H1 (cell line): ENCODE measurements around the gene CPSF7. TPM values are rescaled to one million over a fixed set of nuclear protein-coding genes. Genes with fewer than 3 reads are reported as not detected.

Experiments
- CTCF ChIA-PET: fragments of 300-600 bp; sonication (Branson Sonifier 250); formaldehyde crosslinking; loops from one replicate; lab custom pipeline; 2021; ENCODE audit not compliant: partially characterized antibody; lab: Charles Lee
- POLR2A ChIA-PET: fragments of 300-600 bp; sonication (Branson Sonifier 250); formaldehyde crosslinking; loops from one replicate; lab custom pipeline; 2021; ENCODE audit warnings: inconsistent platforms; ENCODE audit not compliant: partially characterized antibody; lab: Charles Lee
- DNase-seq, 2 experiments: peaks; one replicate each; pipeline versions ENCODE4 v3.0.0 to v3.0.0-alpha.2; 2010 to 2022; ENCODE audit warnings: low spot score in 2 of 2, low read depth in 1 of 2, mixed read lengths in 1 of 2
- FAIRE-seq: peaks from 2 replicates; lab custom pipeline; 2011; peaks lifted over from hg19 to GRCh38; lab: Jason Lieb, UNC
- H2AFZ ChIP-seq: 2 replicates; pipeline ENCODE4 v1.8.1; 2012; ENCODE audit warnings: low read length, inconsistent platforms
- H2AK5ac ChIP-seq: 2 replicates; pipeline ENCODE4 v1.6.1; 2013; ENCODE audit warnings: low read depth, low read length
- H2BK120ac ChIP-seq: replicated peaks from 2 replicates; pipeline ENCODE3; 2013; ENCODE audit warnings: low read depth, low read length, inconsistent platforms
- H2BK12ac ChIP-seq: 2 replicates; pipeline ENCODE4 v1.6.1; 2013; ENCODE audit warnings: low read depth, low read length
- H2BK15ac ChIP-seq: 2 replicates; pipeline ENCODE4 v1.6.1; 2013; ENCODE audit warnings: low read length
- H2BK20ac ChIP-seq: 2 replicates; pipeline ENCODE4 v1.6.1; 2013; ENCODE audit warnings: low read length
- H2BK5ac ChIP-seq: 2 replicates; pipeline ENCODE4 v1.6.1; 2013; ENCODE audit warnings: low read depth, low read length
- H3K14ac ChIP-seq: 2 replicates; pipeline ENCODE4 v1.6.1; 2013; ENCODE audit warnings: inconsistent platforms; ENCODE audit not compliant: insufficient read length
- H3K18ac ChIP-seq: 2 replicates; pipeline ENCODE4 v1.6.1; 2013; ENCODE audit warnings: low read length; ENCODE audit errors: extremely low read depth
- H3K23ac ChIP-seq: 2 replicates; pipeline ENCODE4 v1.6.1; 2013; ENCODE audit warnings: inconsistent platforms; ENCODE audit not compliant: insufficient read length
- H3K23me2 ChIP-seq: 2 replicates; pipeline ENCODE4 v1.6.1; 2013; ENCODE audit warnings: low read depth, low read length
- H3K27ac ChIP-seq: 2 replicates; pipeline ENCODE4 v1.6.1; 2011; ENCODE audit warnings: low read depth, low read length, inconsistent platforms
- H3K27me3 ChIP-seq, 4 experiments: replicated peaks in 1 of 4; 1 replicate in 1 of 4; 2 replicates in 3 of 4; pipeline versions ENCODE4 v1.6.1 to v1.8.1; 2011 to 2013; ENCODE audit warnings: low read length in 3 of 4, mild to moderate bottlenecking in 3 of 4, inconsistent platforms in 2 of 4, mixed read lengths in 2 of 4, moderate library complexity in 1 of 4; ENCODE audit not compliant: control insufficient read depth in 3 of 4, insufficient read depth in 3 of 4; ENCODE audit errors: extremely low read depth in 1 of 4
- H3K36me3 ChIP-seq, 4 experiments: 2 replicates each; pipeline versions ENCODE4 v1.6.1 to v1.8.1; 2011 to 2013; ENCODE audit warnings: mild to moderate bottlenecking in 4 of 4, low read length in 3 of 4, moderate library complexity in 2 of 4, control low read depth in 1 of 4, inconsistent platforms in 1 of 4; ENCODE audit not compliant: insufficient read depth in 4 of 4, control insufficient read depth in 2 of 4
- H3K4ac ChIP-seq: replicated peaks from 2 replicates; pipeline ENCODE3; 2013; ENCODE audit warnings: low read length, low read depth, mixed read lengths, inconsistent platforms; ENCODE audit not compliant: insufficient read length
- H3K4me1 ChIP-seq, 4 experiments: replicated peaks in 1 of 4; 1 replicate in 1 of 4; 2 replicates in 3 of 4; pipeline versions ENCODE4 v1.6.1 to v1.8.1; 2011 to 2013; ENCODE audit warnings: low read length in 3 of 4, inconsistent platforms in 2 of 4, mixed read lengths in 1 of 4; ENCODE audit not compliant: insufficient read depth in 4 of 4, control insufficient read depth in 3 of 4
- H3K4me2 ChIP-seq, 2 experiments: 2 replicates each; pipeline versions ENCODE4 v1.6.1 to v1.8.1; 2011 to 2013; ENCODE audit warnings: low read depth in 2 of 2, low read length in 2 of 2, control low read depth in 1 of 2, inconsistent platforms in 1 of 2, mild to moderate bottlenecking in 1 of 2; ENCODE audit not compliant: insufficient read depth in 1 of 2
- H3K4me3 ChIP-seq, 4 experiments: fragments of 200-600, 300-600 bp in 1 of 4; sonication (generic), shearing (Covaris generic), sonication (Bioruptor Twin) in 1 of 4; 2 replicates each; pipeline versions ENCODE4 v1.5.1 to v1.8.1; 2011 to 2016; ENCODE audit warnings: low read length in 4 of 4, low read depth in 3 of 4, control low read depth in 2 of 4, inconsistent platforms in 2 of 4, mild to moderate bottlenecking in 2 of 4, mixed read lengths in 1 of 4, moderate library complexity in 1 of 4; ENCODE audit not compliant: insufficient read depth in 2 of 4; ENCODE audit errors: extremely low read depth in 1 of 4
- H3K56ac ChIP-seq: replicated peaks from 2 replicates; pipeline ENCODE3; 2013; ENCODE audit warnings: low read depth, mild to moderate bottlenecking, mixed read lengths, low read length, inconsistent platforms; ENCODE audit not compliant: insufficient read length
- H3K79me1 ChIP-seq: 2 replicates; pipeline ENCODE4 v1.6.1; 2013; ENCODE audit warnings: low read depth, low read length, control low read depth
- H3K79me2 ChIP-seq, 2 experiments: 2 replicates each; pipeline versions ENCODE4 v1.6.1 to v1.8.1; 2012 to 2013; ENCODE audit warnings: low read length in 2 of 2, mild to moderate bottlenecking in 2 of 2, inconsistent platforms in 1 of 2; ENCODE audit not compliant: insufficient read depth in 2 of 2, control insufficient read depth in 1 of 2
- H3K9ac ChIP-seq, 4 experiments: replicated peaks in 1 of 4; 1 replicate in 1 of 4; 2 replicates in 3 of 4; pipeline versions ENCODE4 v1.6.1 to v1.8.1; 2011 to 2013; ENCODE audit warnings: low read depth in 3 of 4, low read length in 3 of 4, control low read depth in 2 of 4, mild to moderate bottlenecking in 2 of 4, moderate library complexity in 2 of 4, inconsistent platforms in 1 of 4; ENCODE audit errors: extremely low read depth in 1 of 4
- H3K9me3 ChIP-seq, 2 experiments: 2 replicates each; pipeline versions ENCODE4 v1.6.1 to v1.8.1; 2012 to 2013; ENCODE audit warnings: mild to moderate bottlenecking in 2 of 2, moderate library complexity in 2 of 2, control low read depth in 1 of 2, inconsistent platforms in 1 of 2, low read depth in 1 of 2, low read length in 1 of 2, mixed read lengths in 1 of 2; ENCODE audit not compliant: insufficient read depth in 2 of 2
- H4K20me1 ChIP-seq, 2 experiments: replicated peaks in 1 of 2; 2 replicates each; pipeline versions ENCODE3 to v1.8.1; 2011 to 2013; ENCODE audit warnings: inconsistent platforms in 2 of 2, low read length in 2 of 2, mild to moderate bottlenecking in 1 of 2; ENCODE audit not compliant: insufficient read depth in 2 of 2, control insufficient read depth in 1 of 2
- H4K5ac ChIP-seq: 2 replicates; pipeline ENCODE4 v1.6.1; 2013; ENCODE audit warnings: low read length, low read depth, mixed read lengths, inconsistent platforms; ENCODE audit not compliant: insufficient read length
- H4K8ac ChIP-seq: 2 replicates; pipeline ENCODE4 v1.8.0; 2013; ENCODE audit warnings: mild to moderate bottlenecking, moderate library complexity, low read length, inconsistent platforms; ENCODE audit not compliant: insufficient read depth; ENCODE audit errors: extremely low read depth
- H4K91ac ChIP-seq: replicated peaks from 2 replicates; pipeline ENCODE3; 2013; ENCODE audit warnings: low read length, mixed read lengths, inconsistent platforms; ENCODE audit not compliant: insufficient read length
- BACH1 ChIP-seq: IDR thresholded peaks from 2 replicates; pipeline ENCODE4 v1.6.1; 2012; ENCODE audit warnings: low read length, improper control_type of control experiment
- CBX8 ChIP-seq: fragments of 300-800, 300-1000 bp; sonication (generic); IDR thresholded peaks from 2 replicates; pipeline ENCODE4 v1.7.1; 2016; ENCODE audit warnings: low read depth, low read length, borderline replicate concordance
- CTCF ChIP-seq, 3 experiments: IDR thresholded peaks; 1 replicate in 2 of 3; 2 replicates in 1 of 3; pipeline versions ENCODE4 v1.5.1 to v1.6.1; 2011; ENCODE audit warnings: low read length in 3 of 3, mild to moderate bottlenecking in 3 of 3, inconsistent platforms in 2 of 3, low read depth in 1 of 3, moderate library complexity in 1 of 3; ENCODE audit not compliant: insufficient read depth in 1 of 3; ENCODE audit errors: control extremely low read depth in 1 of 3
- JUN ChIP-seq: IDR thresholded peaks from 2 replicates; pipeline ENCODE4 v1.6.1; 2011; ENCODE audit warnings: low read depth, mild to moderate bottlenecking, improper control_type of control experiment, low read length
- KDM4A ChIP-seq: IDR thresholded peaks from one replicate; pipeline ENCODE4 v1.7.1; 2012; ENCODE audit warnings: low read depth, mild to moderate bottlenecking, moderate library complexity, low read length, inconsistent platforms; ENCODE audit not compliant: severe bottlenecking
- RNF2 ChIP-seq: fragments of 200-900, 300-1000 bp; sonication (generic); IDR thresholded peaks from 2 replicates; pipeline ENCODE4 v1.7.1; 2016; ENCODE audit warnings: borderline replicate concordance, low read depth, mild to moderate bottlenecking, antibody characterized with exemption, low read length; ENCODE audit not compliant: poor library complexity, severe bottlenecking; ENCODE audit errors: missing control alignments
- WGBS, 2 experiments: shearing (Covaris generic) in 1 of 2; methylation state at CpG; one replicate each; pipeline versions ENCODE4 v1.1.6 to v1.1.7; 2013 to 2015; ENCODE audit warnings: low lambda C conversion rate in 2 of 2, mixed read lengths in 2 of 2, inconsistent platforms in 1 of 2, low coverage in 1 of 2, missing lambda C conversion rate in 1 of 2; ENCODE audit not compliant: insufficient replicate concordance in 2 of 2, insufficient coverage in 1 of 2, insufficient read length in 1 of 2; ENCODE audit errors: extremely low coverage in 1 of 2, missing lambda C conversion rate in 1 of 2; 5-methylcytosine and 5-hydroxymethylcytosine counted together
- polyA plus RNA-seq, 7 experiments: library from polyadenylated mRNA; depleted of rRNA in 3 of 7; stranded (reverse) in 5 of 7; unstranded in 2 of 7; fragments of >200 nt in 5 of 7; fragments of 200-250 nt in 2 of 7; gene quantifications; 1 replicate in 5 of 7; 2 replicates in 1 of 7; 4 replicates in 1 of 7; pipeline versions ENCODE4 v1.2.1 to v1.2.3, GENCODE V29; 2011 to 2013; ENCODE audit warnings: missing spikeins in 2 of 7, mixed read lengths in 2 of 7
- total RNA-seq: library from RNA; stranded (reverse); fragmentation: NEBNext Ultra II Directional; extraction: Animal tissue kit (Norgen Biotek cat#: 25700); gene quantifications from 2 replicates; pipeline ENCODE4 v1.2.1, GENCODE V29; 2021

Gene CPSF7
- total and polyA plus RNA-seq, 2 of the 8 experiments (the other 6 are each of a cell fraction or from before 2014, with no cell fraction given): 95.9 to 122 TPM

GRCh38 chr11:61422226-61422625, 7.5 kb downstream of the CPSF7 start:
- Histone ChIP-seq H3K79me1 (peaks cover 12% of the 10 kb centered on the region), H2BK15ac (no peak overlapping the region), H2BK5ac (no peak overlapping the region), H4K8ac (no peak overlapping the region), H3K36me3 (peaks cover 47 to 90% (median 75%) of the 10 kb centered on the region in 4 experiments), H4K20me1 (peaks cover 8 to 16% of the 10 kb centered on the region in 2 experiments), H3K27ac (no peak overlapping the region), H3K14ac (no peak overlapping the region), H2BK20ac (no peak overlapping the region), H3K4me1 (no peaks in the 10 kb centered on the region), H3K27me3 (no peaks in the 10 kb centered on the region), H4K91ac (no peak overlapping the region), H3K79me2 (peaks cover 4 to 69% of the 10 kb centered on the region in 2 experiments; a peak in 3 of 4 replicates), H2BK12ac (no peak overlapping the region), H2BK120ac (no peak overlapping the region), H2AK5ac (no peak overlapping the region), H3K9me3 (no peaks in the 10 kb centered on the region), H3K4me2 (no peak overlapping the region), H4K5ac (no peak overlapping the region)
- ChIA-PET CTCF (interaction anchor here (0.7 to 1.4 kb wide), 3 partner anchors 37 to 205 kb away, joined by 3 to 5 read pairs (median 3); no protein-coding TSS in a partner anchor), POLR2A (interaction anchor here (0.6 to 5.3 kb wide), 6 partner anchors 9 to 143 kb away, joined by 3 to 27 read pairs (median 4); no protein-coding TSS in a partner anchor)
- no peak for DNase-seq
- WGBS, 2 experiments: 92% methylated on average over 3 of the region's 3 CpGs; no CpG with 5 or more reads in 1 of the 2 experiments
- no peak for TF ChIP-seq BACH1
- no peak for TF ChIP-seq RNF2
- TF ChIP-seq JUN: no peak
- no peak for TF ChIP-seq KDM4A
- TF ChIP-seq CTCF (IDR thresholded peaks at IDR 0.05; ENCODE audit: control extremely low read depth in 1 of 3, insufficient read depth in 1 of 3, low read depth in 1 of 3, low read length in 3 of 3): no peak
- no peak for TF ChIP-seq CBX8
- TF ChIP-seq, all 59 proteins: peak for 0
- no peaks in the 10 kb centered on the region for H3K23me2 ChIP-seq
- H3K9ac ChIP-seq: no peak overlapping the region
- H3K4me3 ChIP-seq: no peak overlapping the region
- no peak overlapping the region for H3K4ac ChIP-seq
- FAIRE-seq: no peak
- no peak overlapping the region for H3K18ac ChIP-seq
- H3K56ac ChIP-seq: no peak overlapping the region
- H2AFZ ChIP-seq: no peak overlapping the region
- H3K23ac ChIP-seq: no peak overlapping the region
